ENCODE measurements around the gene ELAC2. TPM values are rescaled to one million over a fixed set of nuclear protein-coding genes. Genes with fewer than 3 reads are reported as not detected.

ELAC2 gene
- 63.9 and 73.3 TPM in 2 replicates for total RNA-seq

GRCh38 chr17:13017655-13018459 lies at the start of gene ELAC2:
Gene ELAC2 (minus strand): TSS chr17:13018027. CDS start chr17:13017947, 80 bp downstream.

Other genes with a start within 250 kb of the ELAC2 start
- 0.74 and 0.84 TPM in 2 replicates for gene ARHGAP44, start 228.5 kb downstream of the ELAC2 start, total RNA-seq